SU-DHL-6 (cell line): ENCODE data around the gene DOCK11.

ENCODE experiments used
- EZH2phosphoT487 ChIP-seq: fragments of 200-600 bp; sonication (generic), shearing (Covaris generic); conservative IDR thresholded peaks from 2 replicates; pipeline ENCODE4 v1.6.1; 2018; ENCODE audit warnings: mild to moderate bottlenecking, antibody characterized with exemption, low read length, moderate library complexity, mixed read lengths
- TF ChIP-seq, protein P1 (sequence below): fragments of 200-600 bp; sonication (generic); IDR thresholded peaks from one replicate; pipeline ENCODE4 v1.5.1; 2017; ENCODE audit warnings: antibody characterized with exemption, mild to moderate bottlenecking, low read length, moderate library complexity; ENCODE audit not compliant: insufficient read depth, poor library complexity, severe bottlenecking

DNA sequence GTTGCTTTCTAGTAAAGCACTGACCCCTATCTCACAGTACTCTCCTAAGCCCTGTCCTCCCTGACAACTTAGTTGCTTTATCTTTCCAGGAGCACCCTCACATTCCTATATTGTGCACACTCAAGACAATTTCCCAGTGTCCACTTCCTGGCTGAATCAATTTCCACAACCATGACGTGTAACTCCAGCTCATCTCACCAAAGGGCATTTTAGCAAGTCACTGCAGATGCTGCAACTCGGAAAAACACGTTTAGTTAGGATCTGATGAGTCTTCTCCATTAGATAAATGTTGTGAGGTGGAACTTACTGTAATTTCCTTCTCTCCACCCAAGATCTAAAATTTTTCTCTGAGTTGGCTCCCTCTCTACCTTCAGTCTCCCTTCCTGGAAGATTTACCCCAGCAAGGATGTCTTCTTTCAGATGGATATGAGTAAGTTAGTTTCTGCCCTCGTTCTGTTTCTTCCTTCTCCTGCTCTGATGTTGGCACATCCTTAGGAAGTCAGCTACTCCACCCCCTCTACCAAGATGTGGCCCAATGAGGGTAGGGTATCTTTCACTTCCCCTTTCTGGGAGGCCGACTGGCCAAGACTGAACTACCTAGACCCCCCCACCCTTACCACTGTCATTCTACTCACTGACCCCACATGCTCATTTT lies 203.0 kb downstream of the DOCK11 start:
- TF ChIP-seq, protein P1, sequence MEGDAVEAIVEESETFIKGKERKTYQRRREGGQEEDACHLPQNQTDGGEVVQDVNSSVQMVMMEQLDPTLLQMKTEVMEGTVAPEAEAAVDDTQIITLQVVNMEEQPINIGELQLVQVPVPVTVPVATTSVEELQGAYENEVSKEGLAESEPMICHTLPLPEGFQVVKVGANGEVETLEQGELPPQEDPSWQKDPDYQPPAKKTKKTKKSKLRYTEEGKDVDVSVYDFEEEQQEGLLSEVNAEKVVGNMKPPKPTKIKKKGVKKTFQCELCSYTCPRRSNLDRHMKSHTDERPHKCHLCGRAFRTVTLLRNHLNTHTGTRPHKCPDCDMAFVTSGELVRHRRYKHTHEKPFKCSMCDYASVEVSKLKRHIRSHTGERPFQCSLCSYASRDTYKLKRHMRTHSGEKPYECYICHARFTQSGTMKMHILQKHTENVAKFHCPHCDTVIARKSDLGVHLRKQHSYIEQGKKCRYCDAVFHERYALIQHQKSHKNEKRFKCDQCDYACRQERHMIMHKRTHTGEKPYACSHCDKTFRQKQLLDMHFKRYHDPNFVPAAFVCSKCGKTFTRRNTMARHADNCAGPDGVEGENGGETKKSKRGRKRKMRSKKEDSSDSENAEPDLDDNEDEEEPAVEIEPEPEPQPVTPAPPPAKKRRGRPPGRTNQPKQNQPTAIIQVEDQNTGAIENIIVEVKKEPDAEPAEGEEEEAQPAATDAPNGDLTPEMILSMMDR, result no peak
- no peak for TF ChIP-seq EZH2phosphoT487
